ENCODE data around the gene NPHP3.
"Not testable (repeated sequence)": the region's sequence is repeated elsewhere in the genome, so short reads cannot be mapped to it uniquely, and the experiment has no call there.

- not testable (repeated sequence) for TF ChIP-seq CTCF (IDR thresholded peaks at IDR 0.05; ENCODE audit: insufficient read depth, low read depth, low read length); EZH2 (IDR thresholded peaks at IDR 0.05; ENCODE audit: insufficient read depth, low read length)
Measured at GRCh38 chr3:132641427-132641826, 80.8 kb downstream of the NPHP3 start.

All from astrocyte (in vitro differentiated cells and primary cell).